Nephron progenitor cell (in vitro differentiated cells): Measurements from ENCODE around the gene BBS2.

Experiments
- DNase-seq: peaks from one replicate; pipeline ENCODE4 v3.0.0; 2021
- H3K27ac Mint-ChIP-seq: 2 replicates; pipeline ENCODE4 v1.8.0; 2021; ENCODE audit warnings: mild to moderate bottlenecking, moderate library complexity, mixed read lengths
- H3K27me3 Mint-ChIP-seq: 2 replicates; pipeline ENCODE4 v1.8.0; 2021; ENCODE audit warnings: mild to moderate bottlenecking, low read depth, mixed read lengths; ENCODE audit not compliant: poor library complexity
- H3K36me3 Mint-ChIP-seq: 2 replicates; pipeline ENCODE4 v1.8.0; 2021; ENCODE audit warnings: low read depth, mixed read lengths
- H3K4me1 Mint-ChIP-seq: 2 replicates; pipeline ENCODE4 v1.8.0; 2021; ENCODE audit warnings: mixed read lengths
- H3K4me3 Mint-ChIP-seq: 2 replicates; pipeline ENCODE4 v1.8.0; 2021; ENCODE audit warnings: mild to moderate bottlenecking, moderate library complexity, mixed read lengths
- H3K9me3 Mint-ChIP-seq: 2 replicates; pipeline ENCODE4 v1.8.0; 2021; ENCODE audit warnings: mild to moderate bottlenecking, moderate library complexity, mixed read lengths
- CTCF ChIP-seq: fragments of 200-600 bp; sonication (generic); IDR thresholded peaks from 2 replicates; pipeline ENCODE4 v1.5.0; 2021; ENCODE audit warnings: antibody characterized with exemption

BBS2 gene

GRCh38 chr16:56512025-56512424 lies 7.8 kb downstream of the BBS2 start:
- peaks cover 7% of the 10 kb centered on the region for H3K9me3 Mint-ChIP-seq
- H3K4me3 Mint-ChIP-seq, result no peak overlapping the region
- no peak for DNase-seq
- H3K36me3 Mint-ChIP-seq, result peaks cover 69% of the 10 kb centered on the region
- peaks cover 19% of the 10 kb centered on the region for H3K4me1 Mint-ChIP-seq
- H3K27ac Mint-ChIP-seq, result no peak overlapping the region
- no peaks in the 10 kb centered on the region for H3K27me3 Mint-ChIP-seq
- no peak for TF ChIP-seq CTCF

GRCh38 chr16:56510544-56510943 lies 9.3 kb downstream of the BBS2 start:
- Mint-ChIP-seq H3K27me3 (no peaks in the 10 kb centered on the region), H3K36me3 (peaks cover 80% of the 10 kb centered on the region), H3K4me1 (peaks cover 9% of the 10 kb centered on the region), H3K27ac (peak overlapping the region; percentile 73), H3K9me3 (peaks cover 7% of the 10 kb centered on the region), H3K4me3 (no peak overlapping the region)
- no peak for TF ChIP-seq CTCF
- no peak for DNase-seq

- Mint-ChIP-seq H3K27ac (no peak overlapping the region), H3K4me3 (no peak overlapping the region), H3K4me1 (peaks cover 7% of the 10 kb centered on the region), H3K9me3 (peaks cover 1% of the 10 kb centered on the region), H3K36me3 (peaks cover 79% of the 10 kb centered on the region), H3K27me3 (no peaks in the 10 kb centered on the region)
- no peak for DNase-seq
- TF ChIP-seq CTCF, result no peak
Measured at GRCh38 chr16:56506941-56507340, 12.9 kb downstream of the BBS2 start.

- no peaks in the 10 kb centered on the region for H3K4me1 Mint-ChIP-seq
- no peak overlapping the region for H3K4me3 Mint-ChIP-seq
- TF ChIP-seq CTCF, result no peak
- H3K27me3 Mint-ChIP-seq, result peaks cover 2% of the 10 kb centered on the region
- H3K9me3 Mint-ChIP-seq, result no peaks in the 10 kb centered on the region
- peaks cover 76% of the 10 kb centered on the region for H3K36me3 Mint-ChIP-seq
- no peak for DNase-seq
- no peak overlapping the region for H3K27ac Mint-ChIP-seq
Measured at GRCh38 chr16:56505181-56505580, 14.6 kb downstream of the BBS2 start.

GRCh38 chr16:56493815-56494214 lies 26.0 kb downstream of the BBS2 start:
- H3K9me3 Mint-ChIP-seq, result no peaks in the 10 kb centered on the region

More at GRCh38 chr16:56493815-56494214, 26.0 kb downstream of the BBS2 start:
- no peaks in the 10 kb centered on the region for H3K4me1 Mint-ChIP-seq
- no peak for DNase-seq
- no peak for TF ChIP-seq CTCF
- no peaks in the 10 kb centered on the region for H3K27me3 Mint-ChIP-seq
- H3K4me3 Mint-ChIP-seq, result no peak overlapping the region
- H3K36me3 Mint-ChIP-seq, result peaks cover 66% of the 10 kb centered on the region
- peak overlapping the region; percentile 57 for H3K27ac Mint-ChIP-seq
